ENCODE measurements around the gene AMFR. TPM values are rescaled to one million over a fixed set of nuclear protein-coding genes. Genes with fewer than 3 reads are reported as not detected.

AMFR gene
- total and polyA plus RNA-seq, 2 of the 13 experiments (the other 11 are each of a cell fraction or from before 2014, with no cell fraction given) = 52.9 to 108 TPM

- TF ChIP-seq NR0B2 (CRISPR knock-in tag; IDR thresholded peaks at IDR 0.05) (no peak), ZNF775 (CRISPR knock-in tag; IDR thresholded peaks at IDR 0.05; ENCODE audit: borderline replicate concordance) (0 out of 2 replicates have a peak, but pooled peaks have one; percentile 28), FOXO4 (CRISPR knock-in tag; conservative IDR thresholded peaks at IDR 0.05) (no peak), U2AF1 (optimal IDR thresholded peaks at IDR 0.05; ENCODE audit: low read depth, low read length) (no peak), ZNF773 (CRISPR knock-in tag; IDR thresholded peaks at IDR 0.05; ENCODE audit: borderline replicate concordance) (no peak), AKAP8 (CRISPR knock-in tag; IDR thresholded peaks at IDR 0.05) (0 out of 2 replicates have a peak, but pooled peaks have one; percentile 60), TBX2 (CRISPR knock-in tag; IDR thresholded peaks at IDR 0.05; ENCODE audit: borderline replicate concordance) (peak; percentile 60; the same call in 1 of the 2 replicates), TARDBP (CRISPR knock-in tag; IDR thresholded peaks at IDR 0.05) (peak; percentile 61), ZNF317 (CRISPR knock-in tag; IDR thresholded peaks at IDR 0.05) (no peak), RBFOX2 (IDR thresholded peaks at IDR 0.05; ENCODE audit: low read depth, low read length) (peak; percentile 44; the same call in 1 of the 2 replicates), ZNF558 (CRISPR knock-in tag; IDR thresholded peaks at IDR 0.05; ENCODE audit: borderline replicate concordance) (no peak), ZNF766 (CRISPR knock-in tag; IDR thresholded peaks at IDR 0.05; ENCODE audit: borderline replicate concordance) (no peak), HMG20A (CRISPR knock-in tag; IDR thresholded peaks at IDR 0.05; ENCODE audit: borderline replicate concordance) (peak; percentile 11; the same call in 1 of the 2 replicates), IRF9 (CRISPR knock-in tag; IDR thresholded peaks at IDR 0.05; ENCODE audit: borderline replicate concordance) (0 out of 2 replicates have a peak, but pooled peaks have one; percentile 52), BCL3 (CRISPR knock-in tag; IDR thresholded peaks at IDR 0.05) (peak; percentile 96), MZF1 (CRISPR knock-in tag; IDR thresholded peaks at IDR 0.05; ENCODE audit: borderline replicate concordance) (no peak), ZNF282 (IDR thresholded peaks at IDR 0.05; ENCODE audit: partially characterized antibody) (no peak), POLR2G (IDR thresholded peaks at IDR 0.05; ENCODE audit: low read depth, low read length) (peak; percentile 41), ARNT2 (CRISPR knock-in tag; IDR thresholded peaks at IDR 0.05; ENCODE audit: low read depth) (peak; percentile 76), ZFP36 (IDR thresholded peaks at IDR 0.05; ENCODE audit: borderline replicate concordance, low read depth, low read length, partially characterized antibody) (peak; percentile 45), NR2F2 (IDR thresholded peaks at IDR 0.05; ENCODE audit: borderline replicate concordance, low read depth) (no peak), ZNF737 (CRISPR knock-in tag; IDR thresholded peaks at IDR 0.05; ENCODE audit: borderline replicate concordance) (no peak), KMT2B (CRISPR knock-in tag; IDR thresholded peaks at IDR 0.05) (peak; percentile 74), JARID2 (CRISPR knock-in tag; IDR thresholded peaks at IDR 0.05; ENCODE audit: insufficient replicate concordance) (peak; percentile 40), ZNF430 (CRISPR knock-in tag; IDR thresholded peaks at IDR 0.05) (peak; percentile 81)
These were observed 68.8 kb downstream of the AMFR start (continued) for GRCh38 chr16:56356276-56357240.
